PC-9 (cell line): Measurements from ENCODE around the gene EZR.

Experiments
- EZH2 ChIP-seq: fragments of 200-600 bp; sonication (generic); IDR thresholded peaks from 2 replicates; pipeline ENCODE4 v1.8.0; 2017; ENCODE audit warnings: antibody characterized with exemption, low read depth
- TF ChIP-seq, protein P1 (sequence below): fragments of 200-600 bp; sonication (generic); conservative IDR thresholded peaks from 2 replicates; pipeline ENCODE4 v1.6.1; 2017; ENCODE audit warnings: mixed run types, antibody characterized with exemption, mild to moderate bottlenecking, moderate library complexity

DNA sequence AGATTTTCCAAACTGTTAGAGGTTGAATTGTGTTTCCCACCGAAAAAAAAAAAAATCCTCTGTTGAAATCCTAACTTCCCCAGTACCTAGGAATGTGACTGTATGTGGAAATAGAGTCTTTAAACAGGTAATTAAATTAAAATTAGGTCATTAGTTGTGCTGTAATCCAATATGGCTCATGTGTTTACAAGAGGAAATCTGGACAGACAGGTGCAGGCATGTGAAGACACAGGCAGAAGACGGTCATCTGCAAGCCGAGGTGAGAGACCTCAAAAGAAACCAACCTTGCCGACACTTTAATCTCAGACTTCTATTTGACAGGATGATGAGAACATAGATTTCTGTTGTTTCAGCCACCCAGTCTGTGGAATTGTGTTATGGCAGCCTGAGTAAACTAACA is 28.6 kb upstream of the EZR start:
- TF ChIP-seq, protein P1, sequence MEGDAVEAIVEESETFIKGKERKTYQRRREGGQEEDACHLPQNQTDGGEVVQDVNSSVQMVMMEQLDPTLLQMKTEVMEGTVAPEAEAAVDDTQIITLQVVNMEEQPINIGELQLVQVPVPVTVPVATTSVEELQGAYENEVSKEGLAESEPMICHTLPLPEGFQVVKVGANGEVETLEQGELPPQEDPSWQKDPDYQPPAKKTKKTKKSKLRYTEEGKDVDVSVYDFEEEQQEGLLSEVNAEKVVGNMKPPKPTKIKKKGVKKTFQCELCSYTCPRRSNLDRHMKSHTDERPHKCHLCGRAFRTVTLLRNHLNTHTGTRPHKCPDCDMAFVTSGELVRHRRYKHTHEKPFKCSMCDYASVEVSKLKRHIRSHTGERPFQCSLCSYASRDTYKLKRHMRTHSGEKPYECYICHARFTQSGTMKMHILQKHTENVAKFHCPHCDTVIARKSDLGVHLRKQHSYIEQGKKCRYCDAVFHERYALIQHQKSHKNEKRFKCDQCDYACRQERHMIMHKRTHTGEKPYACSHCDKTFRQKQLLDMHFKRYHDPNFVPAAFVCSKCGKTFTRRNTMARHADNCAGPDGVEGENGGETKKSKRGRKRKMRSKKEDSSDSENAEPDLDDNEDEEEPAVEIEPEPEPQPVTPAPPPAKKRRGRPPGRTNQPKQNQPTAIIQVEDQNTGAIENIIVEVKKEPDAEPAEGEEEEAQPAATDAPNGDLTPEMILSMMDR, result no peak
- no peak for TF ChIP-seq EZH2
